Osteocyte (in vitro differentiated cells): Measurements from ENCODE around the gene TAMALIN. TPM values are rescaled to one million over a fixed set of nuclear protein-coding genes. Genes with fewer than 3 reads are reported as not detected.

Experiments used
- DNase-seq: peaks from one replicate; pipeline ENCODE4 v3.0.0; 2021; ENCODE audit warnings: mixed read lengths; ENCODE audit not compliant: unreplicated experiment; ENCODE audit errors: extremely low spot score
- H3K27ac Mint-ChIP-seq: one replicate; pipeline ENCODE4 v1.8.0; 2021; ENCODE audit warnings: mild to moderate bottlenecking, mixed read lengths; ENCODE audit not compliant: unreplicated experiment
- H3K27me3 Mint-ChIP-seq: one replicate; pipeline ENCODE4 v1.8.0; 2021; ENCODE audit warnings: mixed read lengths; ENCODE audit not compliant: unreplicated experiment
- H3K36me3 Mint-ChIP-seq: one replicate; pipeline ENCODE4 v1.8.0; 2021; ENCODE audit warnings: mixed read lengths; ENCODE audit not compliant: unreplicated experiment
- H3K4me1 Mint-ChIP-seq: one replicate; pipeline ENCODE4 v1.8.0; 2021; ENCODE audit warnings: mixed read lengths; ENCODE audit not compliant: unreplicated experiment
- H3K4me3 Mint-ChIP-seq: one replicate; pipeline ENCODE4 v1.8.0; 2021; ENCODE audit warnings: mild to moderate bottlenecking, moderate library complexity, mixed read lengths; ENCODE audit not compliant: unreplicated experiment
- H3K9me3 Mint-ChIP-seq: one replicate; pipeline ENCODE4 v1.8.0; 2021; ENCODE audit warnings: mixed read lengths; ENCODE audit not compliant: unreplicated experiment
- CTCF ChIP-seq: fragments of 200-600 bp; sonication (generic); IDR thresholded peaks from 2 replicates; pipeline ENCODE4 v1.5.0; 2021; ENCODE audit warnings: antibody characterized with exemption, mild to moderate bottlenecking, moderate library complexity
- total RNA-seq: library from RNA; stranded (reverse); gene quantifications from 2 replicates; pipeline ENCODE4 v1.2.1, GENCODE V29; 2021

The TAMALIN gene
- total RNA-seq, 1 donor from 2014 or later: 25.5 TPM

GRCh38 chr12:52015532-52016041, 8.8 kb downstream of the TAMALIN start:
- H3K27me3 Mint-ChIP-seq: no peaks in the 10 kb centered on the region

GRCh38 chr12:52018433-52019112, 11.8 kb downstream of the TAMALIN start:
- no peaks in the 10 kb centered on the region for H3K27me3 Mint-ChIP-seq

More at GRCh38 chr12:52015532-52016041, 8.8 kb downstream of the TAMALIN start:
- Mint-ChIP-seq H3K36me3 (peaks cover 2% of the 10 kb centered on the region), H3K9me3 (no peaks in the 10 kb centered on the region), H3K4me3 (no peak overlapping the region), H3K27ac (no peak overlapping the region), H3K4me1 (peaks cover 11% of the 10 kb centered on the region)
- DNase-seq: no peak
- TF ChIP-seq CTCF: no peak

GRCh38 chr12:52019113-52019770, 12.5 kb downstream of the TAMALIN start:
- H3K36me3 Mint-ChIP-seq: no peaks in the 10 kb centered on the region
- no peaks in the 10 kb centered on the region for H3K9me3 Mint-ChIP-seq
- H3K4me1 Mint-ChIP-seq: peaks cover 21% of the 10 kb centered on the region
- H3K27me3 Mint-ChIP-seq: no peaks in the 10 kb centered on the region
- DNase-seq: no peak
- TF ChIP-seq CTCF: no peak
- H3K4me3 Mint-ChIP-seq: no peak overlapping the region
- no peak overlapping the region for H3K27ac Mint-ChIP-seq

More at GRCh38 chr12:52018433-52019112, 11.8 kb downstream of the TAMALIN start:
- no peak for TF ChIP-seq CTCF
- Mint-ChIP-seq H3K9me3 (no peaks in the 10 kb centered on the region), H3K4me1 (peaks cover 18% of the 10 kb centered on the region), H3K27ac (no peak overlapping the region), H3K4me3 (no peak overlapping the region), H3K36me3 (no peaks in the 10 kb centered on the region)
- DNase-seq: no peak

- no peak overlapping the region for H3K27ac Mint-ChIP-seq
These were observed 14.0 kb downstream of the TAMALIN start for GRCh38 chr12:52020539-52021336.

More at GRCh38 chr12:52020539-52021336, 14.0 kb downstream of the TAMALIN start:
- peak overlapping the region; percentile 18 for H3K4me3 Mint-ChIP-seq
- no peaks in the 10 kb centered on the region for H3K9me3 Mint-ChIP-seq
- no peaks in the 10 kb centered on the region for H3K36me3 Mint-ChIP-seq
- DNase-seq: no peak
- no peaks in the 10 kb centered on the region for H3K27me3 Mint-ChIP-seq
- TF ChIP-seq CTCF: peak; percentile 71
- H3K4me1 Mint-ChIP-seq: peaks cover 29% of the 10 kb centered on the region
